ENCODE data around the gene ALG13. TPM values are rescaled to one million over a fixed set of nuclear protein-coding genes. Genes with fewer than 3 reads are reported as not detected.

The ALG13 gene
- polyA plus RNA-seq, 2 of the 4 experiments (the other 2 are of a cell fraction), result 43.0 to 136 TPM

DNA sequence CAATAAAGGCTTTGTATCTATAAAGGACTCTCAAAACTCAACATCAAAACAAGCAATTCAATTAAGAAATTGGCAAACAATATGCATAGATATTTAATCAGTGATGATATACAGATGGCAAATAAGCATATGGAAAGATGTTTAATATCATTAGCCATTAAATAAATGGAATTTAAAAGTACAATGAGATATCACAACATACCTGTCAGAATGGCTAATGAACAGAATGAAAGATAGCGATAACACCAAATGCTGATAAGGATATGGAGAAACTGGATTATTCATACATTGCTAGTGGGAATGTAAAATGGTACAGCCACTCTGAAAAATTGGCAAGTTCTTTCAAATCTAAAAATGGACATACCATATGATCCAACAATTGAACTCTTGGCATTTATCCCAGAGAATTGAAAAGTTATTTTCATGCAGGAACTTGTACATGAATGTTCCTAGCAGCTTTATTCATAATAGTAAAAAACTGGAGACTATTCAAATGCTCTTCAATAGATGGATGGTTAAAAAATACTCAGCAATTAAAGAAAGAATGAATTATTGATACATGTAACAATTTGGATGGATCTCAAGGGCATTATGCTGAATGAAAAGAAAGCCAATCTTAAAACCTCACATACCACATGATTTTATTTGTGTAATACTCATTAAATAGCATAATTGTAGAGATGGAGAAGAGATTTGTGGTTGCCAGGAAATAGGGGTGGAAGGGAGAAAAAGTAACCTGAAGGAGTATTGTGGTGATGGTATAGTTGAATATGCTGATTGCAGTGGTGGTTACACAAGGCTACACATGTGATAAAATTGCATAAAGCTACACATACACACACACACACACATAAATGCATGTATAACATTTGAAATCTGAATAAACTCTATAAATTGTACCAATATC, 45.9 kb upstream of the ALG13 start:
- H3K4me1 ChIP-seq, result no peaks in the 10 kb centered on the region
- H3K9me3 ChIP-seq, result no peaks in the 10 kb centered on the region
- DNase-seq (ENCODE audit: low read depth in 1 of 2, low spot score in 1 of 2) (no peak), ATAC-seq (no peak), FAIRE-seq (peak; percentile 51)
- H3K27ac ChIP-seq, result no peak overlapping the region
- H3K4me3 ChIP-seq, result no peak overlapping the region
- H3K4me2 ChIP-seq, result no peak overlapping the region
- no peak for TF ChIP-seq ESRRA (IDR thresholded peaks at IDR 0.05; ENCODE audit: borderline replicate concordance, low read length)
- no peak for TF ChIP-seq BCL3 (IDR thresholded peaks at IDR 0.05)
- no peak for TF ChIP-seq CHD4 (IDR thresholded peaks at IDR 0.05; ENCODE audit: borderline replicate concordance)
- TF ChIP-seq MAFK (IDR thresholded peaks at IDR 0.05; ENCODE audit: partially characterized antibody), result no peak
- TF ChIP-seq CBX8 (IDR thresholded peaks at IDR 0.05), result no peak
- TF ChIP-seq KDM1A (IDR thresholded peaks at IDR 0.05; ENCODE audit: low read depth), result no peak
- no peak for TF ChIP-seq TP53 (CRISPR knock-in tag; IDR thresholded peaks at IDR 0.05)
- TF ChIP-seq, protein P1, sequence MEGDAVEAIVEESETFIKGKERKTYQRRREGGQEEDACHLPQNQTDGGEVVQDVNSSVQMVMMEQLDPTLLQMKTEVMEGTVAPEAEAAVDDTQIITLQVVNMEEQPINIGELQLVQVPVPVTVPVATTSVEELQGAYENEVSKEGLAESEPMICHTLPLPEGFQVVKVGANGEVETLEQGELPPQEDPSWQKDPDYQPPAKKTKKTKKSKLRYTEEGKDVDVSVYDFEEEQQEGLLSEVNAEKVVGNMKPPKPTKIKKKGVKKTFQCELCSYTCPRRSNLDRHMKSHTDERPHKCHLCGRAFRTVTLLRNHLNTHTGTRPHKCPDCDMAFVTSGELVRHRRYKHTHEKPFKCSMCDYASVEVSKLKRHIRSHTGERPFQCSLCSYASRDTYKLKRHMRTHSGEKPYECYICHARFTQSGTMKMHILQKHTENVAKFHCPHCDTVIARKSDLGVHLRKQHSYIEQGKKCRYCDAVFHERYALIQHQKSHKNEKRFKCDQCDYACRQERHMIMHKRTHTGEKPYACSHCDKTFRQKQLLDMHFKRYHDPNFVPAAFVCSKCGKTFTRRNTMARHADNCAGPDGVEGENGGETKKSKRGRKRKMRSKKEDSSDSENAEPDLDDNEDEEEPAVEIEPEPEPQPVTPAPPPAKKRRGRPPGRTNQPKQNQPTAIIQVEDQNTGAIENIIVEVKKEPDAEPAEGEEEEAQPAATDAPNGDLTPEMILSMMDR (IDR thresholded peaks at IDR 0.05), result no peak
- no peak for TF ChIP-seq HOXA7 (CRISPR knock-in tag; IDR thresholded peaks at IDR 0.05)
- no peak for TF ChIP-seq HDAC2 (IDR thresholded peaks at IDR 0.05)
- TF ChIP-seq, protein P2, sequence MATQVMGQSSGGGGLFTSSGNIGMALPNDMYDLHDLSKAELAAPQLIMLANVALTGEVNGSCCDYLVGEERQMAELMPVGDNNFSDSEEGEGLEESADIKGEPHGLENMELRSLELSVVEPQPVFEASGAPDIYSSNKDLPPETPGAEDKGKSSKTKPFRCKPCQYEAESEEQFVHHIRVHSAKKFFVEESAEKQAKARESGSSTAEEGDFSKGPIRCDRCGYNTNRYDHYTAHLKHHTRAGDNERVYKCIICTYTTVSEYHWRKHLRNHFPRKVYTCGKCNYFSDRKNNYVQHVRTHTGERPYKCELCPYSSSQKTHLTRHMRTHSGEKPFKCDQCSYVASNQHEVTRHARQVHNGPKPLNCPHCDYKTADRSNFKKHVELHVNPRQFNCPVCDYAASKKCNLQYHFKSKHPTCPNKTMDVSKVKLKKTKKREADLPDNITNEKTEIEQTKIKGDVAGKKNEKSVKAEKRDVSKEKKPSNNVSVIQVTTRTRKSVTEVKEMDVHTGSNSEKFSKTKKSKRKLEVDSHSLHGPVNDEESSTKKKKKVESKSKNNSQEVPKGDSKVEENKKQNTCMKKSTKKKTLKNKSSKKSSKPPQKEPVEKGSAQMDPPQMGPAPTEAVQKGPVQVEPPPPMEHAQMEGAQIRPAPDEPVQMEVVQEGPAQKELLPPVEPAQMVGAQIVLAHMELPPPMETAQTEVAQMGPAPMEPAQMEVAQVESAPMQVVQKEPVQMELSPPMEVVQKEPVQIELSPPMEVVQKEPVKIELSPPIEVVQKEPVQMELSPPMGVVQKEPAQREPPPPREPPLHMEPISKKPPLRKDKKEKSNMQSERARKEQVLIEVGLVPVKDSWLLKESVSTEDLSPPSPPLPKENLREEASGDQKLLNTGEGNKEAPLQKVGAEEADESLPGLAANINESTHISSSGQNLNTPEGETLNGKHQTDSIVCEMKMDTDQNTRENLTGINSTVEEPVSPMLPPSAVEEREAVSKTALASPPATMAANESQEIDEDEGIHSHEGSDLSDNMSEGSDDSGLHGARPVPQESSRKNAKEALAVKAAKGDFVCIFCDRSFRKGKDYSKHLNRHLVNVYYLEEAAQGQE (IDR thresholded peaks at IDR 0.05), result no peak
- TF ChIP-seq, protein P3, sequence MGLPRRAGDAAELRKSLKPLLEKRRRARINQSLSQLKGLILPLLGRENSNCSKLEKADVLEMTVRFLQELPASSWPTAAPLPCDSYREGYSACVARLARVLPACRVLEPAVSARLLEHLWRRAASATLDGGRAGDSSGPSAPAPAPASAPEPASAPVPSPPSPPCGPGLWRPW (IDR thresholded peaks at IDR 0.05), result no peak
- no peak for TF ChIP-seq EP300 (IDR thresholded peaks at IDR 0.05)
- TF ChIP-seq SMC3 (IDR thresholded peaks at IDR 0.05), result no peak
- TF ChIP-seq JUNB (IDR thresholded peaks at IDR 0.05), result no peak
- TF ChIP-seq NPAS2 (CRISPR knock-in tag; IDR thresholded peaks at IDR 0.05; ENCODE audit: borderline replicate concordance), result no peak
- TF ChIP-seq EHF (CRISPR knock-in tag; IDR thresholded peaks at IDR 0.05), result no peak
- CTCF ChIA-PET, result no interaction called here
- WGBS (ENCODE audit: missing lambda C conversion rate), result 38% methylated on average over 1 of the region's 1 CpG
- POLR2A ChIA-PET, result no interaction called here

GRCh38 chrX:111641969-111642368, 39.0 kb upstream of the ALG13 start:
- FAIRE-seq (no peak), DNase-seq (ENCODE audit: low read depth in 1 of 2, low spot score in 1 of 2) (no peak), ATAC-seq (no peak)
- Histone ChIP-seq H3K9me3 (no peaks in the 10 kb centered on the region), H3K4me3 (no peak overlapping the region), H3K4me1 (no peaks in the 10 kb centered on the region), H3K27ac (no peak overlapping the region), H3K4me2 (no peak overlapping the region)
- ChIA-PET CTCF (no interaction called here), POLR2A (no interaction called here)
- TF ChIP-seq SMC3 (IDR thresholded peaks at IDR 0.05) (no peak), ZSCAN20 (CRISPR knock-in tag; IDR thresholded peaks at IDR 0.05) (no peak), PHF8 (IDR thresholded peaks at IDR 0.05; ENCODE audit: borderline replicate concordance, low read depth) (no peak), CBX8 (IDR thresholded peaks at IDR 0.05) (no peak), ZNF302 (CRISPR knock-in tag; IDR thresholded peaks at IDR 0.05) (no peak), RNF2 (IDR thresholded peaks at IDR 0.05; ENCODE audit: borderline replicate concordance, low read depth) (no peak), EHF (CRISPR knock-in tag; IDR thresholded peaks at IDR 0.05) (no peak), KDM5A (IDR thresholded peaks at IDR 0.05) (no peak), RCOR1 (IDR thresholded peaks at IDR 0.05; ENCODE audit: low read depth, low read length) (no peak), RARB (CRISPR knock-in tag; IDR thresholded peaks at IDR 0.05) (no peak)
- TF ChIP-seq, protein P1 (IDR thresholded peaks at IDR 0.05), result no peak
- TF ChIP-seq, protein P3 (IDR thresholded peaks at IDR 0.05), result no peak
- TF ChIP-seq, protein P4, sequence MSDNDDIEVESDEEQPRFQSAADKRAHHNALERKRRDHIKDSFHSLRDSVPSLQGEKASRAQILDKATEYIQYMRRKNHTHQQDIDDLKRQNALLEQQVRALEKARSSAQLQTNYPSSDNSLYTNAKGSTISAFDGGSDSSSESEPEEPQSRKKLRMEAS (IDR thresholded peaks at IDR 0.05), result no peak
- WGBS (ENCODE audit: missing lambda C conversion rate), result 11% methylated on average over 3 of the region's 3 CpGs

All from A549 (cell line).